GM23338 (cell line): ENCODE data around the gene CTDSPL. TPM values are rescaled to one million over a fixed set of nuclear protein-coding genes. Genes with fewer than 3 reads are reported as not detected.
A peak's percentile ranks its signal among the peaks of the same experiment; 100 is the strongest.

Experiments
- ATAC-seq: fragments of 200-7000 bp; cut with Tn5 transposase; 3 replicates; pipeline ENCODE4 v1.9.1; 2020
- DNase-seq: peaks from one replicate; pipeline ENCODE4 v3.0.0-alpha.2; 2015; ENCODE audit warnings: low spot score
- H2AFZ ChIP-seq: fragments of 200-600 bp; sonication (generic); 2 replicates; pipeline ENCODE4 v1.8.0; 2016; ENCODE audit warnings: antibody characterized with exemption, mild to moderate bottlenecking, moderate library complexity
- H3F3A ChIP-seq: fragments of 200-600 bp; sonication (generic); replicated peaks from 2 replicates; pipeline ENCODE4 v1.8.0; 2017; ENCODE audit warnings: antibody characterized with exemption, mixed run types, low read depth
- H3K27ac ChIP-seq: fragments of 200-600 bp; sonication (generic); 2 replicates; pipeline ENCODE4 v1.6.1; 2016; ENCODE audit warnings: low read depth
- H3K27me3 ChIP-seq: fragments of 200-600 bp; sonication (generic); 2 replicates; pipeline ENCODE4 v1.8.0; 2016; ENCODE audit warnings: mild to moderate bottlenecking, mixed run types, moderate library complexity; ENCODE audit not compliant: insufficient read depth
- H3K36me3 ChIP-seq: fragments of 200-600 bp; sonication (generic); 2 replicates; pipeline ENCODE4 v1.8.0; 2016; ENCODE audit warnings: mild to moderate bottlenecking; ENCODE audit not compliant: insufficient read depth
- H3K4me1 ChIP-seq: fragments of 200-600 bp; sonication (generic); 2 replicates; pipeline ENCODE4 v1.8.0; 2016; ENCODE audit warnings: mild to moderate bottlenecking, moderate library complexity; ENCODE audit not compliant: insufficient read depth
- H3K4me2 ChIP-seq: fragments of 200-600 bp; sonication (generic); 2 replicates; pipeline ENCODE4 v1.7.1; 2017; ENCODE audit warnings: mixed run types
- H3K4me3 ChIP-seq: fragments of 200-600 bp; sonication (generic); 2 replicates; pipeline ENCODE4 v1.6.1; 2016; ENCODE audit warnings: mixed run types
- H3K79me2 ChIP-seq: fragments of 200-600 bp; sonication (generic); replicated peaks from 2 replicates; pipeline ENCODE4 v1.8.0; 2017; ENCODE audit warnings: mild to moderate bottlenecking; ENCODE audit not compliant: insufficient read depth
- H3K9me2 ChIP-seq: fragments of 200-600 bp; sonication (generic); 2 replicates; pipeline ENCODE4 v1.8.0; 2017; ENCODE audit not compliant: insufficient read depth
- H4K20me1 ChIP-seq: fragments of 200-600 bp; sonication (generic); replicated peaks from 2 replicates; pipeline ENCODE4 v1.8.0; 2017; ENCODE audit warnings: mild to moderate bottlenecking; ENCODE audit not compliant: insufficient read depth
- H3K27ac Mint-ChIP-seq: 2 replicates; pipeline ENCODE4 v1.8.0; 2020; ENCODE audit warnings: inconsistent platforms, mild to moderate bottlenecking, moderate library complexity, mixed read lengths
- H3K27me3 Mint-ChIP-seq: 3 replicates; pipeline ENCODE4 v1.8.0; 2022; ENCODE audit warnings: low read depth, mild to moderate bottlenecking, moderate library complexity, mixed read lengths, inconsistent platforms; ENCODE audit not compliant: insufficient read depth, poor library complexity
- H3K36me3 Mint-ChIP-seq: 3 replicates; pipeline ENCODE4 v1.8.0; 2021; ENCODE audit warnings: low read depth, mild to moderate bottlenecking, inconsistent platforms, moderate library complexity, mixed read lengths
- H3K4me1 Mint-ChIP-seq: 3 replicates; pipeline ENCODE4 v1.8.0; 2020; ENCODE audit warnings: mild to moderate bottlenecking, inconsistent platforms, mixed read lengths
- H3K4me3 Mint-ChIP-seq: 3 replicates; pipeline ENCODE4 v1.8.0; 2021; ENCODE audit warnings: moderate library complexity, mild to moderate bottlenecking, inconsistent platforms, mixed read lengths
- H3K9me3 Mint-ChIP-seq: 3 replicates; pipeline ENCODE4 v1.8.0; 2020; ENCODE audit warnings: moderate library complexity, mild to moderate bottlenecking, inconsistent platforms, mixed read lengths
- CREB1 ChIP-seq: fragments of 250-450 bp; sonication (Bioruptor Pico); IDR thresholded peaks from 2 replicates; pipeline ENCODE4 v1.5.0; 2020; ENCODE audit warnings: low read depth, mild to moderate bottlenecking, moderate library complexity
- CTCF ChIP-seq, 2 experiments: fragments of 200-600 bp in 1 of 2; sonication (generic) in 1 of 2; conservative IDR thresholded peaks; 2 replicates each; pipeline versions ENCODE4 v1.5.1 to v1.6.1; 2016 to 2017; ENCODE audit warnings: antibody characterized with exemption in 2 of 2, low read depth in 2 of 2, mild to moderate bottlenecking in 2 of 2, moderate library complexity in 1 of 2
- EZH2 ChIP-seq: fragments of 200-600 bp; sonication (generic); IDR thresholded peaks from one replicate; pipeline ENCODE4 v1.8.0; 2017; ENCODE audit warnings: antibody characterized with exemption, mild to moderate bottlenecking, low read depth; ENCODE audit not compliant: unreplicated experiment
- EZH2phosphoT487 ChIP-seq: fragments of 200-600 bp; sonication (generic); IDR thresholded peaks from one replicate; pipeline ENCODE4 v1.8.1; 2018; ENCODE audit warnings: antibody characterized with exemption; ENCODE audit not compliant: unreplicated experiment
- JUNB ChIP-seq: IDR thresholded peaks from one replicate; pipeline ENCODE4 v1.6.1; 2016; ENCODE audit warnings: antibody characterized with exemption; ENCODE audit not compliant: unreplicated experiment
- NANOG ChIP-seq: IDR thresholded peaks from 2 replicates; pipeline ENCODE4 v1.6.1; 2016; ENCODE audit warnings: antibody characterized with exemption, borderline replicate concordance
- POLR2AphosphoS5 ChIP-seq: IDR thresholded peaks from 2 replicates; pipeline ENCODE4 v1.6.1; 2016; ENCODE audit warnings: antibody characterized with exemption, low read depth
- REST ChIP-seq: IDR thresholded peaks from one replicate; pipeline ENCODE4 v1.6.1; 2018; ENCODE audit warnings: antibody characterized with exemption; ENCODE audit not compliant: unreplicated experiment
- STAT1 ChIP-seq: IDR thresholded peaks from one replicate; pipeline ENCODE4 v1.6.1; 2016; ENCODE audit warnings: antibody characterized with exemption; ENCODE audit not compliant: unreplicated experiment
- ZNF114 ChIP-seq: fragments of 250-450 bp; sonication (Bioruptor Pico); IDR thresholded peaks from 2 replicates; pipeline ENCODE4 v1.5.0; 2020; ENCODE audit warnings: mild to moderate bottlenecking, moderate library complexity
- ZNF331 ChIP-seq: fragments of 250-450 bp; sonication (Bioruptor Pico); IDR thresholded peaks from 2 replicates; pipeline ENCODE4 v1.5.0; 2020; ENCODE audit warnings: low read depth, mild to moderate bottlenecking, moderate library complexity
- ZNF462 ChIP-seq: fragments of 250-450 bp; sonication (Bioruptor Pico); IDR thresholded peaks from 2 replicates; pipeline ENCODE4 v1.5.0; 2020; ENCODE audit warnings: mild to moderate bottlenecking, moderate library complexity
- polyA plus RNA-seq: library from polyadenylated mRNA; unstranded; fragments of >200 nt; fragmentation: Nextera tagmentation; extraction: Ambion mirVana; gene quantifications from 2 replicates; pipeline ENCODE4 v1.2.1, GENCODE V29; 2016
- total RNA-seq: library from RNA; depleted of rRNA; stranded (reverse); fragments of >200 nt; shearing (Covaris generic); gene quantifications from 2 replicates; pipeline ENCODE4 v1.2.3, GENCODE V29; 2014
- TF ChIP-seq, protein P1 (sequence below): IDR thresholded peaks from 2 replicates; pipeline ENCODE4 v1.6.1; 2016; ENCODE audit warnings: antibody characterized with exemption

CTDSPL gene
- total and polyA plus RNA-seq, 2 experiments from 2014 or later: 23.2 to 42.0 TPM

DNA sequence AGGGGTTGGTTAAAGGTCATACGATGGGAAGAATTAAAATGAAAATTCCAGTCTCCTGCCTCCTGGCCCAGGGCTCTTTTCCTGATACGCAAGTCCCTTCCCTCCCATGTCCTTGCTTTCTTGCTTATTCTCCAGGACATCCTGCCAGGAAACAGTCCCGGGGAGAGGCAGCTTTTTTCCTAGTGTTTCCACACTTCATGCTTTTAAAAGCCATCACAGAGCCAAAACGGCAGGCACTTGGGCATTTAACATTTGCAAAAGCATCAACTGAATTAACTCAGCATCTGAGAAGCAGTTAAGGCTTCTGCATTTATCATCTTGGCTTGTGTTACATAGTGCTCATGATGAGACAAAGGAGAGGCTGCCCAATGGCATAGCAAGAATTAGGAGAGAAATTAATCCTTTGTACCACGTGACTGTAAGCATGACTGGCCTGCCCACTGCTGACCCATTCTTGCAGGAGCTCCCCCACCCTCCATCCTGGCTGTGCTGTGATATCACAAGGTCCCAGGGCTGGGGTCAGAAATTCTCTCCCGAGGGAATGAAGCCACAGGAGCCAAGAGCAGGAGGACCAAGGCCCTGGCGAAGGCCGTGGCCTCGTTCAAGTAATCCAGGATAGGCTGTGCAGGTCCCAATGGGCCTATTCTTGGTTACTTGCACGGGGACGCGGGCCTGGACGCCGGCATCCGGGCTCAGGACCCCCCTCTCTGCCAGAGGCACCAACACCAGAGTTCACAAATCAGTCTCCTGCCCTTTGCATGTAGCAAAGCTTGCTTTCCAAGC is 107.3 kb downstream of the CTDSPL start:
- H2AFZ ChIP-seq: no peak overlapping the region
- no peak for DNase-seq
- H3K27me3 ChIP-seq: no peaks in the 10 kb centered on the region
- peaks cover 2% of the 10 kb centered on the region for H3K27me3 Mint-ChIP-seq
- ATAC-seq: no peak
- H3K9me2 ChIP-seq: no peaks in the 10 kb centered on the region
- peaks cover 27% of the 10 kb centered on the region for H3K4me1 Mint-ChIP-seq
- no peaks in the 10 kb centered on the region for H3K36me3 ChIP-seq
- no peak overlapping the region for H3K4me3 ChIP-seq
- no peaks in the 10 kb centered on the region for H3F3A ChIP-seq
- H3K27ac ChIP-seq: peak overlapping the region; percentile 55; the same call in 1 of the 2 replicates
- H3K9me3 Mint-ChIP-seq: no peaks in the 10 kb centered on the region
- H3K4me2 ChIP-seq: no peak overlapping the region
- H3K4me1 ChIP-seq: 0 out of 2 replicates have a peak, but pooled peaks cover 10% of the 10 kb centered on the region
- TF ChIP-seq EZH2: no peak
- TF ChIP-seq CTCF (conservative IDR thresholded peaks at IDR 0.05; ENCODE audit: low read depth in 2 of 2): no peak
- TF ChIP-seq CREB1 (CRISPR knock-in tag): no peak
- TF ChIP-seq REST: no peak
- TF ChIP-seq JUNB: no peak
- TF ChIP-seq ZNF462 (CRISPR knock-in tag): no peak
- TF ChIP-seq EZH2phosphoT487: no peak
- no peak for TF ChIP-seq ZNF114 (CRISPR knock-in tag)
- no peak for TF ChIP-seq NANOG
- TF ChIP-seq ZNF331: no peak
- no peak for TF ChIP-seq STAT1
- TF ChIP-seq, protein P1, sequence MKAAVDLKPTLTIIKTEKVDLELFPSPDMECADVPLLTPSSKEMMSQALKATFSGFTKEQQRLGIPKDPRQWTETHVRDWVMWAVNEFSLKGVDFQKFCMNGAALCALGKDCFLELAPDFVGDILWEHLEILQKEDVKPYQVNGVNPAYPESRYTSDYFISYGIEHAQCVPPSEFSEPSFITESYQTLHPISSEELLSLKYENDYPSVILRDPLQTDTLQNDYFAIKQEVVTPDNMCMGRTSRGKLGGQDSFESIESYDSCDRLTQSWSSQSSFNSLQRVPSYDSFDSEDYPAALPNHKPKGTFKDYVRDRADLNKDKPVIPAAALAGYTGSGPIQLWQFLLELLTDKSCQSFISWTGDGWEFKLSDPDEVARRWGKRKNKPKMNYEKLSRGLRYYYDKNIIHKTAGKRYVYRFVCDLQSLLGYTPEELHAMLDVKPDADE: no peak
- no peak for TF ChIP-seq POLR2AphosphoS5
- no peaks in the 10 kb centered on the region for H3K79me2 ChIP-seq
- H3K4me3 Mint-ChIP-seq: no peak overlapping the region
- no peak overlapping the region for H3K27ac Mint-ChIP-seq
- H4K20me1 ChIP-seq: no peaks in the 10 kb centered on the region
- peaks cover 6% of the 10 kb centered on the region; the same call in 2 of the 3 replicates for H3K36me3 Mint-ChIP-seq
